Loucy (cell line): ENCODE data around the gene GPRC5A.

Experiments
- EZH2phosphoT487 ChIP-seq: fragments of 200-600 bp; IDR thresholded peaks from 2 replicates; pipeline ENCODE4 v1.6.1; 2018; ENCODE audit warnings: antibody characterized with exemption, mild to moderate bottlenecking, moderate library complexity, borderline replicate concordance
- TF ChIP-seq, protein P1 (sequence below): fragments of 200-600 bp; sonication (generic); conservative IDR thresholded peaks from 2 replicates; pipeline ENCODE4 v1.5.1; 2014; ENCODE audit warnings: mild to moderate bottlenecking, antibody characterized with exemption, low read length

DNA sequence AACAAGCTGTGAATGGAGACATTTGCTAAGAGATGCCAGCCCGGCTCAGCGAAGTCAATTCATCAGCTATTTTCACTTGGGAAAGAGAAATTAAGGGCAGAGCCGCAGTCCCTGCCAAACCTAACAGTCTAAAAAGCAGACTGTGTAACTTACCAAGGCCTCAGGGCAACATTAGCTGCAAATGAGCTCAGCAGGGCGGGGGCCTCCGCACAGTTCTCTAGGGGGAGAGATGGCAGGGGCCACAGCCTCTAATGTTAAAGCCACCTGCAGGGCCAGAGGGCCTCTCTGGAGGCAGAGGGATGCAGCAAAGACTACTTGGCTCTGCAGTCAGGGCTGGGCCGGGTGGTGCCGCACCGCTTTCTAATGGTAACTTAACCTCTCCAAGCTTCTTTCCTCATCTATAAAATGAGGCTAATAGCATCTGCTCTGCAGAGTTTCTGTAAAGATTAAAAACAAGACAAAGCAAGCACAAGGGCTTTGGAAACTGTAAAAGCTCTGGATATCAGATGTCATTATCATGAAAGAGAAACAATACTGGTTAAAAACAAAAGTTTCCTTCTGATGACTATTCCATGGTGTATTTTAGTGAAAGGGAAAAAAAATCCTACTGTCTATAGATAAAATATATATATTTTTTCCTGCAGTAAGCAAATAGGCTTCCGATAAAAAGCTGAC lies 13.4 kb upstream of the GPRC5A start:
- TF ChIP-seq, protein P1, sequence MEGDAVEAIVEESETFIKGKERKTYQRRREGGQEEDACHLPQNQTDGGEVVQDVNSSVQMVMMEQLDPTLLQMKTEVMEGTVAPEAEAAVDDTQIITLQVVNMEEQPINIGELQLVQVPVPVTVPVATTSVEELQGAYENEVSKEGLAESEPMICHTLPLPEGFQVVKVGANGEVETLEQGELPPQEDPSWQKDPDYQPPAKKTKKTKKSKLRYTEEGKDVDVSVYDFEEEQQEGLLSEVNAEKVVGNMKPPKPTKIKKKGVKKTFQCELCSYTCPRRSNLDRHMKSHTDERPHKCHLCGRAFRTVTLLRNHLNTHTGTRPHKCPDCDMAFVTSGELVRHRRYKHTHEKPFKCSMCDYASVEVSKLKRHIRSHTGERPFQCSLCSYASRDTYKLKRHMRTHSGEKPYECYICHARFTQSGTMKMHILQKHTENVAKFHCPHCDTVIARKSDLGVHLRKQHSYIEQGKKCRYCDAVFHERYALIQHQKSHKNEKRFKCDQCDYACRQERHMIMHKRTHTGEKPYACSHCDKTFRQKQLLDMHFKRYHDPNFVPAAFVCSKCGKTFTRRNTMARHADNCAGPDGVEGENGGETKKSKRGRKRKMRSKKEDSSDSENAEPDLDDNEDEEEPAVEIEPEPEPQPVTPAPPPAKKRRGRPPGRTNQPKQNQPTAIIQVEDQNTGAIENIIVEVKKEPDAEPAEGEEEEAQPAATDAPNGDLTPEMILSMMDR: no peak
- no peak for TF ChIP-seq EZH2phosphoT487
